HEK293 (cell line): ENCODE measurements around the gene ARHGAP10.
A peak's percentile ranks its signal among the peaks of the same experiment; 100 is the strongest.

Source experiments
- CTCF ChIA-PET: fragments of 350-600 bp; formaldehyde crosslinking; extraction: SDS; loops from one replicate; lab custom pipeline; 2021; ENCODE audit warnings: antibody characterized with exemption; lab: Yijun Ruan, JAX
- POLR2A ChIA-PET: fragments of 300-600 bp; formaldehyde crosslinking; extraction: SDS; loops from one replicate; lab custom pipeline; 2020; ENCODE audit warnings: antibody characterized with exemption, inconsistent platforms; lab: Yijun Ruan, JAX
- H3K27ac ChIP-seq: fragments of 200-500 bp; sonication (Bioruptor generic); 2 replicates; pipeline ENCODE4 v1.5.1; 2014; ENCODE audit warnings: low read depth, low read length, control low read depth, inconsistent platforms; ENCODE audit errors: extremely low read depth
- H3K36me3 ChIP-seq, 2 experiments: fragments of 200-500 bp in 1 of 2; sonication (Bioruptor generic) in 1 of 2; 1 replicate in 1 of 2; 2 replicates in 1 of 2; pipeline ENCODE4 v1.5.1; 2014 to 2017; ENCODE audit warnings: inconsistent platforms in 2 of 2, low read length in 2 of 2; ENCODE audit not compliant: control insufficient read depth in 2 of 2, insufficient read depth in 1 of 2
- H3K4me1 ChIP-seq: fragments of 200-500 bp; sonication (Bioruptor generic); 2 replicates; pipeline ENCODE4 v1.5.1; 2014; ENCODE audit warnings: mild to moderate bottlenecking, low read length, inconsistent platforms; ENCODE audit not compliant: control insufficient read depth, insufficient read depth
- H3K4me3 ChIP-seq: 2 replicates; pipeline ENCODE4 v1.5.1; 2011; ENCODE audit warnings: low read depth, mild to moderate bottlenecking, control low read depth, low read length, moderate library complexity
- H3K9me3 ChIP-seq: fragments of 200-500 bp; sonication (Bioruptor generic); 2 replicates; pipeline ENCODE4 v1.5.1; 2014; ENCODE audit warnings: low read depth, low read length, inconsistent platforms; ENCODE audit not compliant: control insufficient read depth, insufficient read depth
- EGR2 ChIP-seq: fragments of 450-650 bp; formaldehyde crosslinking; IDR thresholded peaks from 2 replicates; pipeline ENCODE4 v1.5.1; 2016; ENCODE audit warnings: low read depth, missing biosample characterization, missing genetic modification characterization
- GFI1B ChIP-seq: fragments of 450-650 bp; formaldehyde crosslinking; IDR thresholded peaks from 2 replicates; pipeline ENCODE4 v1.5.1; 2016; ENCODE audit warnings: missing biosample characterization, missing genetic modification characterization
- GLI2 ChIP-seq: fragments of 450-650 bp; formaldehyde crosslinking; IDR thresholded peaks from 2 replicates; pipeline ENCODE4; 2017; ENCODE audit warnings: missing biosample characterization, missing genetic modification characterization, low read depth, borderline replicate concordance
- ZBTB44 ChIP-seq: fragments of 450-650 bp; IDR thresholded peaks from 2 replicates; pipeline ENCODE4 v1.5.1; 2018; ENCODE audit warnings: missing biosample characterization, mild to moderate bottlenecking, missing genetic modification characterization
- ZBTB48 ChIP-seq: fragments of 450-650 bp; formaldehyde crosslinking; IDR thresholded peaks from 2 replicates; pipeline ENCODE4 v1.5.1; 2016; ENCODE audit warnings: missing biosample characterization, missing genetic modification characterization
- ZFHX2 ChIP-seq: fragments of 450-650 bp; formaldehyde crosslinking; conservative IDR thresholded peaks from 2 replicates; pipeline ENCODE4 v1.5.1; 2016; ENCODE audit warnings: missing biosample characterization, missing genetic modification characterization
- ZFP3 ChIP-seq: fragments of 450-650 bp; formaldehyde crosslinking; IDR thresholded peaks from 2 replicates; pipeline ENCODE4 v1.5.1; 2016; ENCODE audit warnings: low read depth, missing biosample characterization, missing genetic modification characterization
- ZNF146 ChIP-seq: fragments of 450-650 bp; formaldehyde crosslinking; IDR thresholded peaks from 2 replicates; pipeline ENCODE4 v1.5.1; 2016; ENCODE audit warnings: missing biosample characterization, missing genetic modification characterization
- ZNF19 ChIP-seq: fragments of 450-650 bp; formaldehyde crosslinking; IDR thresholded peaks from 2 replicates; pipeline ENCODE4; 2016; ENCODE audit warnings: missing biosample characterization, missing genetic modification characterization, low read depth
- ZNF248 ChIP-seq: fragments of 450-650 bp; formaldehyde crosslinking; IDR thresholded peaks from 2 replicates; pipeline ENCODE4 v1.5.1; 2017; ENCODE audit warnings: missing biosample characterization, missing genetic modification characterization
- ZNF394 ChIP-seq: fragments of 450-650 bp; formaldehyde crosslinking; IDR thresholded peaks from 2 replicates; pipeline ENCODE4 v1.5.1; 2016; ENCODE audit warnings: missing biosample characterization, missing genetic modification characterization, mild to moderate bottlenecking, moderate library complexity, borderline replicate concordance
- ZNF433 ChIP-seq: fragments of 450-650 bp; formaldehyde crosslinking; IDR thresholded peaks from 2 replicates; pipeline ENCODE4 v1.5.1; 2016; ENCODE audit warnings: missing biosample characterization, missing genetic modification characterization, low read depth
- ZNF48 ChIP-seq: fragments of 450-650 bp; formaldehyde crosslinking; IDR thresholded peaks from 2 replicates; pipeline ENCODE4 v1.5.1; 2016; ENCODE audit warnings: missing biosample characterization, missing genetic modification characterization
- ZNF660 ChIP-seq: fragments of 450-650 bp; IDR thresholded peaks from 2 replicates; pipeline ENCODE4 v1.5.1; 2018; ENCODE audit warnings: missing biosample characterization, mild to moderate bottlenecking, missing genetic modification characterization
- ZNF677 ChIP-seq: fragments of 450-650 bp; IDR thresholded peaks from 2 replicates; pipeline ENCODE4 v1.5.0; 2018; ENCODE audit warnings: missing biosample characterization, mild to moderate bottlenecking, missing genetic modification characterization, moderate library complexity
- ZNF747 ChIP-seq: fragments of 450-650 bp; formaldehyde crosslinking; IDR thresholded peaks from 2 replicates; pipeline ENCODE4 v1.5.1; 2016; ENCODE audit warnings: missing biosample characterization, missing genetic modification characterization

ARHGAP10 gene

GRCh38 chr4:147724468-147725201 is 7.3 kb upstream of the ARHGAP10 start:
- ChIA-PET POLR2A (interaction anchor here (0.6 kb wide), 1 partner anchor 26 kb away, joined by 4 read pairs; no protein-coding TSS in a partner anchor), CTCF (interaction anchor here (0.6 kb wide), 1 partner anchor 612 kb away, joined by 3 read pairs; no protein-coding TSS in a partner anchor)

GRCh38 chr4:147725673-147726072 is 6.2 kb upstream of the ARHGAP10 start:
- CTCF ChIA-PET, result interaction anchor here (0.6 to 0.7 kb wide), 2 partner anchors 16 to 613 kb away, joined by 3 to 4 read pairs; no protein-coding TSS in a partner anchor
- Histone ChIP-seq H3K4me3 (no peak overlapping the region), H3K27ac (no peak overlapping the region), H3K9me3 (no peaks in the 10 kb centered on the region), H3K4me1 (no peaks in the 10 kb centered on the region; the same call in 1 of the 2 replicates), H3K36me3 (no peaks in the 10 kb centered on the region)
- POLR2A ChIA-PET, result no interaction called here
- TF ChIP-seq ZBTB44 (tag by site-specific recombination), result no peak
- no peak for TF ChIP-seq GFI1B (tag by site-specific recombination)
- TF ChIP-seq ZNF146 (tag by site-specific recombination), result no peak
- TF ChIP-seq ZNF660 (tag by site-specific recombination), result no peak
- no peak for TF ChIP-seq ZNF747
- no peak for TF ChIP-seq ZNF19 (tag by site-specific recombination)
- no peak for TF ChIP-seq ZFHX2
- no peak for TF ChIP-seq ZFP3 (tag by site-specific recombination)
- TF ChIP-seq ZNF48 (tag by site-specific recombination), result no peak
- no peak for TF ChIP-seq ZNF677 (tag by site-specific recombination)
- TF ChIP-seq GLI2 (tag by site-specific recombination), result no peak
- no peak for TF ChIP-seq ZNF394 (tag by site-specific recombination)

More at GRCh38 chr4:147724468-147725201, 7.3 kb upstream of the ARHGAP10 start:
- Histone ChIP-seq H3K4me1 (no peaks in the 10 kb centered on the region; the same call in 1 of the 2 replicates), H3K4me3 (no peak overlapping the region)
- no peak for TF ChIP-seq ZNF433 (tag by site-specific recombination)
- peak; percentile 38; the same call in 1 of the 2 replicates for TF ChIP-seq ZFHX2
- TF ChIP-seq GLI2 (tag by site-specific recombination), result no peak
- no peak for TF ChIP-seq ZNF248 (tag by site-specific recombination)
- TF ChIP-seq ZNF19 (tag by site-specific recombination), result no peak
- TF ChIP-seq EGR2, result peak; percentile 45; the same call in 1 of the 2 replicates
- TF ChIP-seq, all 188 proteins: peak for 2
- H3K27ac ChIP-seq, result no peak overlapping the region
- no peaks in the 10 kb centered on the region for H3K36me3 ChIP-seq
- H3K9me3 ChIP-seq, result no peaks in the 10 kb centered on the region

GRCh38 chr4:147727476-147728028 is 4.3 kb upstream of the ARHGAP10 start:
- no peaks in the 10 kb centered on the region for H3K9me3 ChIP-seq
- no peak overlapping the region for H3K27ac ChIP-seq
- ChIA-PET POLR2A (interaction anchor here (1.6 kb wide), 1 partner anchor 44 kb away, joined by 3 read pairs; the partner anchor contains the start of gene PRMT9), CTCF (interaction anchor here (0.6 to 2.5 kb wide), 3 partner anchors 18 to 183 kb away, joined by 5 to 11 read pairs (median 5); no protein-coding TSS in a partner anchor)
- no peak for TF ChIP-seq ZBTB48 (tag by site-specific recombination)
- no peaks in the 10 kb centered on the region; the same call in 1 of the 2 replicates for H3K4me1 ChIP-seq
- no peaks in the 10 kb centered on the region for H3K36me3 ChIP-seq
- H3K4me3 ChIP-seq, result no peak overlapping the region
